A673 (cell line): ENCODE measurements around the gene SYT17. TPM values are rescaled to one million over a fixed set of nuclear protein-coding genes. Genes with fewer than 3 reads are reported as not detected.

Experiments
- BruUV-seq: library from RNA; stranded (reverse); fragments of 400-500 nt; replicated peaks from 2 replicates; lab custom pipeline; 2021; lab: Mats Ljungman, UMichigan
- CTCF ChIA-PET: fragments of 300-600 bp; sonication (Branson Sonifier 250); formaldehyde crosslinking; loops from one replicate; lab custom pipeline; 2022; ENCODE audit warnings: antibody characterized with exemption; lab: Charles Lee
- POLR2A ChIA-PET: fragments of 300-600 bp; sonication (Branson Sonifier 250); formaldehyde crosslinking; loops from one replicate; lab custom pipeline; 2022; ENCODE audit warnings: antibody characterized with exemption; ENCODE audit not compliant: low non-redundant PET; lab: Charles Lee
- DNase-seq: peaks from one replicate; pipeline ENCODE4 v3.0.0-alpha.2; 2015; ENCODE audit warnings: low spot score
- H3K27ac ChIP-seq: fragments of 200-600 bp; sonication (generic); 2 replicates; pipeline ENCODE4 v1.5.1; 2016; ENCODE audit warnings: mixed run types, low read depth, mild to moderate bottlenecking, mixed read lengths, antibody characterized with exemption, low read length; ENCODE audit not compliant: poor library complexity, severe bottlenecking
- H3K27me3 ChIP-seq: fragments of 200-600 bp; sonication (generic); replicated peaks from 2 replicates; pipeline ENCODE4 v1.6.1; 2017; ENCODE audit warnings: mixed run types, low read depth, mild to moderate bottlenecking, mixed read lengths, antibody characterized with exemption, low read length; ENCODE audit not compliant: insufficient read depth, poor library complexity
- H3K36me3 ChIP-seq: fragments of 200-600 bp; sonication (generic); 2 replicates; pipeline ENCODE4 v1.6.1; 2016; ENCODE audit warnings: mixed run types, mild to moderate bottlenecking, mixed read lengths, antibody characterized with exemption, low read length; ENCODE audit not compliant: insufficient read depth, poor library complexity, severe bottlenecking
- H3K4me1 ChIP-seq: fragments of 200-600 bp; sonication (generic); 2 replicates; pipeline ENCODE4 v1.6.1; 2017; ENCODE audit warnings: mixed run types, mild to moderate bottlenecking, mixed read lengths, antibody characterized with exemption, low read length; ENCODE audit not compliant: insufficient read depth, poor library complexity, severe bottlenecking
- H3K4me3 ChIP-seq: fragments of 200-600 bp; sonication (generic); 2 replicates; pipeline ENCODE4 v1.5.1; 2016; ENCODE audit warnings: low read depth, mixed run types, mild to moderate bottlenecking, mixed read lengths, low read length; ENCODE audit not compliant: poor library complexity, severe bottlenecking
- H3K9me3 ChIP-seq: fragments of 200-600 bp; sonication (generic); 2 replicates; pipeline ENCODE4 v1.6.1; 2016; ENCODE audit warnings: mixed run types, low read depth, mild to moderate bottlenecking, mixed read lengths, antibody characterized with exemption, low read length; ENCODE audit not compliant: poor library complexity, severe bottlenecking
- EZH2 ChIP-seq: fragments of 200-600 bp; sonication (generic); IDR thresholded peaks from 2 replicates; pipeline ENCODE4 v1.6.1; 2017; ENCODE audit warnings: borderline replicate concordance, low read depth, mild to moderate bottlenecking, mixed read lengths, antibody characterized with exemption, low read length; ENCODE audit not compliant: poor library complexity, severe bottlenecking
- intact Hi-C: fragments of 100-400 bp; cut with micrococcal nuclease; formaldehyde crosslinking; loops from one replicate; pipeline ENCODE4 v1.10.0; 2022; ENCODE audit not compliant: unreplicated experiment
- total RNA-seq: library from RNA; stranded (reverse); gene quantifications from 2 replicates; pipeline ENCODE4 v1.2.3, GENCODE V29; 2021
- TF ChIP-seq, protein P1 (sequence below): fragments of 300-800, 200-600 bp; sonication (generic); conservative IDR thresholded peaks from 2 replicates; pipeline ENCODE4 v1.5.1; 2017; ENCODE audit warnings: low read depth, mild to moderate bottlenecking, antibody characterized with exemption, low read length, moderate library complexity, mixed read lengths

The SYT17 gene
- total RNA-seq, 1 experiment from 2014 or later, result 0.24 TPM

DNA sequence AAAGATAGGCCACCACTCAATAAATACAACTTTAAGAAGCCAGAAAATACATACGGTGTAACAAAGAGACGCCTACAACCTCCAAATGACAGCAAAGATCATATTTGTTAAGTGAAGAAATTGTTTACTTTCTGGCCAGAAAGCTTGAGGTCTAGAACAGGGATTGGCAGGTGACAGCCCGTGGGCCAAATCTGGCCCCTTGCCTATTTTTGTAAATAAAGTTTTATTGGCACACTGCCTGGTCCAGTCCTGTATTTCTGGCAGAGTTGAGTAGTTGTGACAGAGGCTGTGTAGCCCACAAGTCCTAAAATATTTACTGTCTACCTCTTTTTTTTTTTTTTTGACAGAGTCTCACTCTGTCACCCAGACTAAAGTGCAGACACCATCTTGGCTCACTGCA is 114.1 kb downstream of the SYT17 start:
- BruUV-seq, result no TSS peak
- H3K27me3 ChIP-seq, result no peaks in the 10 kb centered on the region
- CTCF ChIA-PET, result no interaction called here

DNA sequence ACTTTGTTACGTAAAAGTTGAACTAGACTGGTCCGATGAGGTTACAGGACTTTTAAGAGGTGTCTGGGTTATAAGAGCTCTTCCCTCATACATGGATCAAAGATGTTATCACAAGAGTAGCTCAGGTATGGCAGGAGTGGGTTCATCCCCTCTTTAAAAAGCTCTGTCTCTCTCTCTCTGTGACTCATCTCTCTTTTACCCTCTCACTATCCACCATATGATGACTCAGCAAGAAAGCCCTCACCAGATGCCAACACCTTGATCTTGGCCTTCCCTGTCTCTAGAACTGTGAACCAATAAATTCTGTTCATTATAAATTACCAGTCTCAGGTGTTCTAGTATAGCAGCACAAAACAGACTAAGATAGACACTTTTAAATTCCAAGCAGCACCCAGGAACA is 115.6 kb downstream of the SYT17 start:
- intact Hi-C loops, result no loop called here
- no peak for TF ChIP-seq EZH2
- Histone ChIP-seq H3K4me1 (no peaks in the 10 kb centered on the region), H3K27ac (no peak overlapping the region), H3K27me3 (no peaks in the 10 kb centered on the region), H3K36me3 (no peaks in the 10 kb centered on the region), H3K4me3 (no peak overlapping the region), H3K9me3 (no peaks in the 10 kb centered on the region)
- ChIA-PET POLR2A (no interaction called here), CTCF (no interaction called here)
- BruUV-seq, result no TSS peak
- DNase-seq, result no peak

More for the DNA sequence above, 114.1 kb downstream of the SYT17 start:
- no peaks in the 10 kb centered on the region for H3K4me1 ChIP-seq
- DNase-seq, result no peak
- no peaks in the 10 kb centered on the region for H3K36me3 ChIP-seq
- POLR2A ChIA-PET, result no interaction called here
- H3K9me3 ChIP-seq, result no peaks in the 10 kb centered on the region
- no peak overlapping the region for H3K27ac ChIP-seq
- no peak for TF ChIP-seq EZH2
- TF ChIP-seq, protein P1, sequence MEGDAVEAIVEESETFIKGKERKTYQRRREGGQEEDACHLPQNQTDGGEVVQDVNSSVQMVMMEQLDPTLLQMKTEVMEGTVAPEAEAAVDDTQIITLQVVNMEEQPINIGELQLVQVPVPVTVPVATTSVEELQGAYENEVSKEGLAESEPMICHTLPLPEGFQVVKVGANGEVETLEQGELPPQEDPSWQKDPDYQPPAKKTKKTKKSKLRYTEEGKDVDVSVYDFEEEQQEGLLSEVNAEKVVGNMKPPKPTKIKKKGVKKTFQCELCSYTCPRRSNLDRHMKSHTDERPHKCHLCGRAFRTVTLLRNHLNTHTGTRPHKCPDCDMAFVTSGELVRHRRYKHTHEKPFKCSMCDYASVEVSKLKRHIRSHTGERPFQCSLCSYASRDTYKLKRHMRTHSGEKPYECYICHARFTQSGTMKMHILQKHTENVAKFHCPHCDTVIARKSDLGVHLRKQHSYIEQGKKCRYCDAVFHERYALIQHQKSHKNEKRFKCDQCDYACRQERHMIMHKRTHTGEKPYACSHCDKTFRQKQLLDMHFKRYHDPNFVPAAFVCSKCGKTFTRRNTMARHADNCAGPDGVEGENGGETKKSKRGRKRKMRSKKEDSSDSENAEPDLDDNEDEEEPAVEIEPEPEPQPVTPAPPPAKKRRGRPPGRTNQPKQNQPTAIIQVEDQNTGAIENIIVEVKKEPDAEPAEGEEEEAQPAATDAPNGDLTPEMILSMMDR, result no peak
- intact Hi-C loops, result no loop called here
- no peak overlapping the region for H3K4me3 ChIP-seq

DNA sequence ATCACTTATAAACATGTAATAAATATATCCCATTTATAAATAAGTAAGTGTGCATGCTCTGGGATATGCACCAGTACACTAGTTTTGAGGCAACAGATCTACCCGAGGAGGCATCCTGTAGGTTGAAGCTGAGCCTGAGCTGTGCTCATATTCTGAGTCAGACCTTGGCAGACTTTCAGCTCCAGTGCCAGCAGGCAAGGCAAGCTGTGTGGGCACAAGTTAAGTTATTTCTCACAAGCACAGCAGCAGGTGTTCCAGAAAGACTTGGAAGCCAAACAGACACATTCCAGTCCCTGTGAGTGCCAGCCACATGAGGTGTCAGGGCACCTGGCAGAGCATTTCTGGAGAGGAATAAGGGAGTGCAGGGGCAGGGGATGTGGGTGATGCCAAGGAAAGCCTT is 116.2 kb downstream of the SYT17 start:
- no peak for TF ChIP-seq EZH2
- TF ChIP-seq, protein P1, result no peak
- no peaks in the 10 kb centered on the region for H3K4me1 ChIP-seq
- H3K9me3 ChIP-seq, result no peaks in the 10 kb centered on the region
- H3K36me3 ChIP-seq, result no peaks in the 10 kb centered on the region
- no peak overlapping the region for H3K27ac ChIP-seq
- no peak overlapping the region for H3K4me3 ChIP-seq
- H3K27me3 ChIP-seq, result no peaks in the 10 kb centered on the region
- intact Hi-C loops, result no loop called here
- POLR2A ChIA-PET, result no interaction called here
- DNase-seq, result peak; percentile 37
- BruUV-seq, result no TSS peak
- CTCF ChIA-PET, result no interaction called here

DNA sequence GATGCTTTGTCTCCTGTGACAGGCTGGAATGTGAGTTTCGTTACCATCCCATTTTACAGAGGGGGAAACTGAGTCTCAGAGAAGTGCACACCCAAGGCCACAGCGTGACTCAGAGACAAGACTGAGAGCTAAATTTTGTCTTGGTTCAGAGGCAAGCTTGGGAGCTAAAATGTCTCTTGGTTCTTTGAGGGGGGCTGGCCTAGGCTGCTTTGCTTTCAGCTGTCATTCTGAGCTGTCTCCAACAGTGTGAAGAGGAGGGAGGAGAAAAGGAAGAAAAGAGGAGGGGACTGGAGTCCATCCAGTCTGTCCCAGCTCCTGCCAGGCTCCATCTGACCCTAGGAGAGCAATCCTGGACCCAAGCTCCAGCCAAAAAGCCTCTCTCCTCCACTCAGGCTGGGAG is 117.4 kb downstream of the SYT17 start, which contains the start of gene CLEC19A:
Gene CLEC19A (plus strand): TSS at position 301 of the 400 bp plus-strand sequence. CDS start 121 bp downstream, outside the sequence.
- TF ChIP-seq, protein P1, result no peak
- TF ChIP-seq EZH2, result no peak
- H3K9me3 ChIP-seq, result no peaks in the 10 kb centered on the region
- BruUV-seq, result no TSS peak
- CTCF ChIA-PET, result no interaction called here
- H3K36me3 ChIP-seq, result no peaks in the 10 kb centered on the region
- no peaks in the 10 kb centered on the region for H3K4me1 ChIP-seq
- H3K27ac ChIP-seq, result no peak within 1 kb of the TSS
- POLR2A ChIA-PET, result no interaction called here
- no peak for DNase-seq
- H3K27me3 ChIP-seq, result no peaks in the 10 kb centered on the region
- intact Hi-C loops, result no loop called here
- H3K4me3 ChIP-seq, result no peak within 1 kb of the TSS
